ENCODE data around the gene SH2D3A. TPM values are rescaled to one million over a fixed set of nuclear protein-coding genes. Genes with fewer than 3 reads are reported as not detected.

Gene SH2D3A
- total RNA-seq, 1 experiment from 2014 or later = 75.7 TPM

DNA sequence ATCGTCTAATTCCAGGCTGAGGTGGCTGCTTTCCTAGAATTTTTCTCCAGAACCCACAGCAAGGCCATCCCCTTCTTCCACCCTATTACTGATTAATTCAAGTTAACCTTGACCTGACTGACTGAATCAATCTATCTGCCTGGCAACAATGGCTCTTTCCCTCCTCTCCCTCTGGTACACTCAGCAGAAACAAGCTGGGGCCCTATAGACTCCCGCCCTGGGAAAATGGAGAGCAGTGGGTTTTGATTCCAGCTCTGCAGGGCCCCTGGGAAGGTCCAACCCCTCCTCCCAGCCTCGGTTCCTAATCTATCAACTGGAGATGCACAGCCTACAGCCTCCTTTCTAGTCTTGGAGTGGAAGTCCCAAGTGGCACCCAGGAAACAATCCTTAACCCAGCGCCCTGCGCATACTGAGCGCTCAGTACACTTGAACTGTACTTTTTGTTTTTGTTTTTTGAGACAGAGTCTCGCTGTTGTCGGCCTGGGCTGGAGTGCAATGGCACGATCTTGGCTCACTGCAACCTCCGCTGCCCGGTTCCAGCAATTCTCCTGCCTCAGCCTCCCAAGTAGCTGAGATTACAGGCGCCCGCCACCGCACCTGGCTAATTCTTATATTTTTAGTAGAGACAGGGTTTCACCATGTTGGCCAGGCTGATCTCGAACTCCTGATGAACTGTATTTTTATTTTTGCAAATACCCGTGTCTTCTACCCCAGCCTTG lies 41.6 kb downstream of the SH2D3A start:
- no peaks in the 10 kb centered on the region for H3K27me3 ChIP-seq (ENCODE audit: insufficient read depth, low read length)
- DNase-seq (ENCODE audit: low read depth, low spot score) (no peak), ATAC-seq (no peak)
- no peak overlapping the region for H3K9ac ChIP-seq (ENCODE audit: low read length)
- ChIA-PET POLR2A (no interaction called here), RAD21 (ENCODE audit: low non-redundant PET in 1 of 2, low total read pairs in 2 of 2, uncharacterized antibody in 2 of 2, unreplicated experiment in 2 of 2) (no interaction called here), CTCF (interaction anchor here (1.0 kb wide), 1 partner anchor 12 kb away, joined by 3 read pairs; the partner anchor contains the start of gene GPR108)
- H3K36me3 ChIP-seq (ENCODE audit: control insufficient read depth in 1 of 2, insufficient read depth in 2 of 2, low read length in 2 of 2) = no peaks in the 10 kb centered on the region
- no peak overlapping the region for H3K27ac ChIP-seq (ENCODE audit: low read depth, low read length)
- H4K20me1 ChIP-seq (ENCODE audit: insufficient read depth) = no peaks in the 10 kb centered on the region
- H3K4me2 ChIP-seq (ENCODE audit: low read length) = no peak overlapping the region
- no TSS peak for BruUV-seq (replicated peaks)
- H3K9me3 ChIP-seq (ENCODE audit: control insufficient read depth in 1 of 2, insufficient read depth in 1 of 2, low read depth in 1 of 2, low read length in 2 of 2) = no peaks in the 10 kb centered on the region
- intact Hi-C loops (cut with micrococcal nuclease) = no loop called here
- no peak overlapping the region for H3K4me3 ChIP-seq (replicated peaks in 1 of 2; ENCODE audit: low read depth in 1 of 2, low read length in 2 of 2)
- no peak overlapping the region for H2AFZ ChIP-seq (ENCODE audit: low read depth, low read length, poor library complexity, severe bottlenecking)
- H3K4me1 ChIP-seq (ENCODE audit: control insufficient read depth in 1 of 2, insufficient read depth in 2 of 2, low read length in 2 of 2) = peaks cover 13 to 23% of the 10 kb centered on the region in 2 experiments; a peak in 3 of 4 replicates
- no peak for TF ChIP-seq YY1 (IDR thresholded peaks at IDR 0.05; ENCODE audit: extremely low read depth, insufficient replicate concordance, low read depth, low read length)
- TF ChIP-seq EGR1 (IDR thresholded peaks at IDR 0.05; ENCODE audit: low read depth) = no peak
- no peak for TF ChIP-seq POLR2A (IDR thresholded peaks at IDR 0.05; ENCODE audit: borderline replicate concordance, extremely low read depth, insufficient read depth, insufficient read length)
- TF ChIP-seq, protein P1, sequence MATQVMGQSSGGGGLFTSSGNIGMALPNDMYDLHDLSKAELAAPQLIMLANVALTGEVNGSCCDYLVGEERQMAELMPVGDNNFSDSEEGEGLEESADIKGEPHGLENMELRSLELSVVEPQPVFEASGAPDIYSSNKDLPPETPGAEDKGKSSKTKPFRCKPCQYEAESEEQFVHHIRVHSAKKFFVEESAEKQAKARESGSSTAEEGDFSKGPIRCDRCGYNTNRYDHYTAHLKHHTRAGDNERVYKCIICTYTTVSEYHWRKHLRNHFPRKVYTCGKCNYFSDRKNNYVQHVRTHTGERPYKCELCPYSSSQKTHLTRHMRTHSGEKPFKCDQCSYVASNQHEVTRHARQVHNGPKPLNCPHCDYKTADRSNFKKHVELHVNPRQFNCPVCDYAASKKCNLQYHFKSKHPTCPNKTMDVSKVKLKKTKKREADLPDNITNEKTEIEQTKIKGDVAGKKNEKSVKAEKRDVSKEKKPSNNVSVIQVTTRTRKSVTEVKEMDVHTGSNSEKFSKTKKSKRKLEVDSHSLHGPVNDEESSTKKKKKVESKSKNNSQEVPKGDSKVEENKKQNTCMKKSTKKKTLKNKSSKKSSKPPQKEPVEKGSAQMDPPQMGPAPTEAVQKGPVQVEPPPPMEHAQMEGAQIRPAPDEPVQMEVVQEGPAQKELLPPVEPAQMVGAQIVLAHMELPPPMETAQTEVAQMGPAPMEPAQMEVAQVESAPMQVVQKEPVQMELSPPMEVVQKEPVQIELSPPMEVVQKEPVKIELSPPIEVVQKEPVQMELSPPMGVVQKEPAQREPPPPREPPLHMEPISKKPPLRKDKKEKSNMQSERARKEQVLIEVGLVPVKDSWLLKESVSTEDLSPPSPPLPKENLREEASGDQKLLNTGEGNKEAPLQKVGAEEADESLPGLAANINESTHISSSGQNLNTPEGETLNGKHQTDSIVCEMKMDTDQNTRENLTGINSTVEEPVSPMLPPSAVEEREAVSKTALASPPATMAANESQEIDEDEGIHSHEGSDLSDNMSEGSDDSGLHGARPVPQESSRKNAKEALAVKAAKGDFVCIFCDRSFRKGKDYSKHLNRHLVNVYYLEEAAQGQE (IDR thresholded peaks at IDR 0.05; ENCODE audit: low read depth) = no peak
- TF ChIP-seq, protein P2, sequence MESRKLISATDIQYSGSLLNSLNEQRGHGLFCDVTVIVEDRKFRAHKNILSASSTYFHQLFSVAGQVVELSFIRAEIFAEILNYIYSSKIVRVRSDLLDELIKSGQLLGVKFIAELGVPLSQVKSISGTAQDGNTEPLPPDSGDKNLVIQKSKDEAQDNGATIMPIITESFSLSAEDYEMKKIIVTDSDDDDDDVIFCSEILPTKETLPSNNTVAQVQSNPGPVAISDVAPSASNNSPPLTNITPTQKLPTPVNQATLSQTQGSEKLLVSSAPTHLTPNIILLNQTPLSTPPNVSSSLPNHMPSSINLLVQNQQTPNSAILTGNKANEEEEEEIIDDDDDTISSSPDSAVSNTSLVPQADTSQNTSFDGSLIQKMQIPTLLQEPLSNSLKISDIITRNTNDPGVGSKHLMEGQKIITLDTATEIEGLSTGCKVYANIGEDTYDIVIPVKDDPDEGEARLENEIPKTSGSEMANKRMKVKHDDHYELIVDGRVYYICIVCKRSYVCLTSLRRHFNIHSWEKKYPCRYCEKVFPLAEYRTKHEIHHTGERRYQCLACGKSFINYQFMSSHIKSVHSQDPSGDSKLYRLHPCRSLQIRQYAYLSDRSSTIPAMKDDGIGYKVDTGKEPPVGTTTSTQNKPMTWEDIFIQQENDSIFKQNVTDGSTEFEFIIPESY (IDR thresholded peaks at IDR 0.05; ENCODE audit: extremely low read depth, insufficient replicate concordance, low read length) = no peak
- no peak for TF ChIP-seq JUND (IDR thresholded peaks at IDR 0.05)
- TF ChIP-seq CBX3 (IDR thresholded peaks at IDR 0.05; ENCODE audit: low read depth) = no peak
- no peak for TF ChIP-seq RAD21 (IDR thresholded peaks at IDR 0.05; ENCODE audit: low read depth)
- no peak for TF ChIP-seq SIN3A (IDR thresholded peaks at IDR 0.05; ENCODE audit: low read depth)
- TF ChIP-seq SRF (IDR thresholded peaks at IDR 0.05; ENCODE audit: low read depth) = no peak
- no peak for TF ChIP-seq FOSL1 (IDR thresholded peaks at IDR 0.05; ENCODE audit: low read depth)
- no peak for TF ChIP-seq CEBPB (IDR thresholded peaks at IDR 0.05; ENCODE audit: low read depth)
- TF ChIP-seq, protein P3, sequence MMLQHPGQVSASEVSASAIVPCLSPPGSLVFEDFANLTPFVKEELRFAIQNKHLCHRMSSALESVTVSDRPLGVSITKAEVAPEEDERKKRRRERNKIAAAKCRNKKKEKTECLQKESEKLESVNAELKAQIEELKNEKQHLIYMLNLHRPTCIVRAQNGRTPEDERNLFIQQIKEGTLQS (IDR thresholded peaks at IDR 0.05) = no peak
- no peaks in the 10 kb centered on the region for H3K9me2 ChIP-seq (ENCODE audit: insufficient read depth)
- no peaks in the 10 kb centered on the region for H3K79me2 ChIP-seq (ENCODE audit: insufficient read depth, low read length)

Data from HCT116 (cell line).